ENCODE results near the gene NIT1.

- TF ChIP-seq, protein P1, sequence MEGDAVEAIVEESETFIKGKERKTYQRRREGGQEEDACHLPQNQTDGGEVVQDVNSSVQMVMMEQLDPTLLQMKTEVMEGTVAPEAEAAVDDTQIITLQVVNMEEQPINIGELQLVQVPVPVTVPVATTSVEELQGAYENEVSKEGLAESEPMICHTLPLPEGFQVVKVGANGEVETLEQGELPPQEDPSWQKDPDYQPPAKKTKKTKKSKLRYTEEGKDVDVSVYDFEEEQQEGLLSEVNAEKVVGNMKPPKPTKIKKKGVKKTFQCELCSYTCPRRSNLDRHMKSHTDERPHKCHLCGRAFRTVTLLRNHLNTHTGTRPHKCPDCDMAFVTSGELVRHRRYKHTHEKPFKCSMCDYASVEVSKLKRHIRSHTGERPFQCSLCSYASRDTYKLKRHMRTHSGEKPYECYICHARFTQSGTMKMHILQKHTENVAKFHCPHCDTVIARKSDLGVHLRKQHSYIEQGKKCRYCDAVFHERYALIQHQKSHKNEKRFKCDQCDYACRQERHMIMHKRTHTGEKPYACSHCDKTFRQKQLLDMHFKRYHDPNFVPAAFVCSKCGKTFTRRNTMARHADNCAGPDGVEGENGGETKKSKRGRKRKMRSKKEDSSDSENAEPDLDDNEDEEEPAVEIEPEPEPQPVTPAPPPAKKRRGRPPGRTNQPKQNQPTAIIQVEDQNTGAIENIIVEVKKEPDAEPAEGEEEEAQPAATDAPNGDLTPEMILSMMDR (conservative IDR thresholded peaks at IDR 0.05), result no peak
- no peak for TF ChIP-seq EZH2 (IDR thresholded peaks at IDR 0.05; ENCODE audit: low read depth)
Measured at GRCh38 chr1:161113915-161114314, 4.0 kb upstream of the NIT1 start.

Measured in PC-9 (cell line).